ENCODE data around the gene TIMM22. TPM values are rescaled to one million over a fixed set of nuclear protein-coding genes. Genes with fewer than 3 reads are reported as not detected.

Gene TIMM22
- total and polyA plus RNA-seq, 8 donors, result 0.29 to 22.6 (median 8.7) TPM

GRCh38 chr17:1026599-1026975 is 29.7 kb downstream of the TIMM22 start:
- peaks cover 0 to 46% (median 33%) of the 10 kb centered on the region in 4 donors for H3K36me3 ChIP-seq
- H3K27me3 ChIP-seq, result no peaks in the 10 kb centered on the region
- no peak for DNase-seq
- no peak overlapping the region for H3K27ac ChIP-seq
- no peaks in the 10 kb centered on the region for H3K9me3 ChIP-seq
- TF ChIP-seq EP300 (IDR thresholded peaks at IDR 0.05), result no peak
- no peak for TF ChIP-seq POLR2A (IDR thresholded peaks at IDR 0.05)
- TF ChIP-seq, protein P1, sequence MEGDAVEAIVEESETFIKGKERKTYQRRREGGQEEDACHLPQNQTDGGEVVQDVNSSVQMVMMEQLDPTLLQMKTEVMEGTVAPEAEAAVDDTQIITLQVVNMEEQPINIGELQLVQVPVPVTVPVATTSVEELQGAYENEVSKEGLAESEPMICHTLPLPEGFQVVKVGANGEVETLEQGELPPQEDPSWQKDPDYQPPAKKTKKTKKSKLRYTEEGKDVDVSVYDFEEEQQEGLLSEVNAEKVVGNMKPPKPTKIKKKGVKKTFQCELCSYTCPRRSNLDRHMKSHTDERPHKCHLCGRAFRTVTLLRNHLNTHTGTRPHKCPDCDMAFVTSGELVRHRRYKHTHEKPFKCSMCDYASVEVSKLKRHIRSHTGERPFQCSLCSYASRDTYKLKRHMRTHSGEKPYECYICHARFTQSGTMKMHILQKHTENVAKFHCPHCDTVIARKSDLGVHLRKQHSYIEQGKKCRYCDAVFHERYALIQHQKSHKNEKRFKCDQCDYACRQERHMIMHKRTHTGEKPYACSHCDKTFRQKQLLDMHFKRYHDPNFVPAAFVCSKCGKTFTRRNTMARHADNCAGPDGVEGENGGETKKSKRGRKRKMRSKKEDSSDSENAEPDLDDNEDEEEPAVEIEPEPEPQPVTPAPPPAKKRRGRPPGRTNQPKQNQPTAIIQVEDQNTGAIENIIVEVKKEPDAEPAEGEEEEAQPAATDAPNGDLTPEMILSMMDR (IDR thresholded peaks at IDR 0.05), result no peak
- TF ChIP-seq POLR2AphosphoS5 (IDR thresholded peaks at IDR 0.05), result no peak
- peaks cover 20 to 47% (median 35%) of the 10 kb centered on the region in 4 donors for H3K4me1 ChIP-seq
- H3K4me3 ChIP-seq, result no peak overlapping the region
- 88 to 97% (median 93%) methylated on average over 6 to 10 of the region's 10 CpGs for WGBS, 5 donors
- intact Hi-C loops (cut with DNase I; ENCODE audit: low total_unique reads), result no loop called here

DNA sequence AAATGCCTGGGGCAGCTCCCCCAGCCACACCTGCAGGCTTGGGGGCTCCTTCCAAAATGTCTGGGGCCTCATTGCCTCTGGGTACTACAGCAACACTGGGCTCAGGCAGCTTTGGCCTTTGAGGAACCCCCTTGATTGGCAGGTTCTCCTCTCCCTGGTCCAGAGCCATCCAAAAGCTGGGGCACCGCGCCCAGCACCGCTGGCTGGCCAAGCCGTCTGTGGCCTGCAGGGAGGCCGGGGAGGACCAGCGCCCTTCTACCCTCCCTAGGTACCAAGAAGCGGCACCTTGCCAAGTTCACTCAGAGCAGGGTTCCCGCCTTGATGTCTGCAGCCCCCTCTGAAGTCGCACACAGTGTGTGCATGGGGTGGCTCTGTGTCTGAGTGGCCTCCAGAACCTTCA is 30.1 kb downstream of the TIMM22 start:
- H3K27ac ChIP-seq, result no peak overlapping the region
- H3K4me1 ChIP-seq, result peaks cover 23 to 51% (median 39%) of the 10 kb centered on the region in 4 donors
- H3K9me3 ChIP-seq, result no peaks in the 10 kb centered on the region
- H3K36me3 ChIP-seq, result peaks cover 0 to 48% (median 34%) of the 10 kb centered on the region in 4 donors
- WGBS, 5 donors, result 57 to 94% (median 70%) methylated on average over 2 to 9 of the region's 9 CpGs; no CpG with 5 or more reads in 1 of the 5 donors
- intact Hi-C loops (cut with DNase I; ENCODE audit: low total_unique reads), result no loop called here
- no peak overlapping the region for H3K4me3 ChIP-seq
- H3K27me3 ChIP-seq, result no peaks in the 10 kb centered on the region
- no peak for DNase-seq
- no peak for TF ChIP-seq POLR2AphosphoS5 (IDR thresholded peaks at IDR 0.05)
- no peak for TF ChIP-seq POLR2A (IDR thresholded peaks at IDR 0.05)
- no peak for TF ChIP-seq EP300 (IDR thresholded peaks at IDR 0.05)
- TF ChIP-seq, protein P1 (IDR thresholded peaks at IDR 0.05), result no peak

DNA sequence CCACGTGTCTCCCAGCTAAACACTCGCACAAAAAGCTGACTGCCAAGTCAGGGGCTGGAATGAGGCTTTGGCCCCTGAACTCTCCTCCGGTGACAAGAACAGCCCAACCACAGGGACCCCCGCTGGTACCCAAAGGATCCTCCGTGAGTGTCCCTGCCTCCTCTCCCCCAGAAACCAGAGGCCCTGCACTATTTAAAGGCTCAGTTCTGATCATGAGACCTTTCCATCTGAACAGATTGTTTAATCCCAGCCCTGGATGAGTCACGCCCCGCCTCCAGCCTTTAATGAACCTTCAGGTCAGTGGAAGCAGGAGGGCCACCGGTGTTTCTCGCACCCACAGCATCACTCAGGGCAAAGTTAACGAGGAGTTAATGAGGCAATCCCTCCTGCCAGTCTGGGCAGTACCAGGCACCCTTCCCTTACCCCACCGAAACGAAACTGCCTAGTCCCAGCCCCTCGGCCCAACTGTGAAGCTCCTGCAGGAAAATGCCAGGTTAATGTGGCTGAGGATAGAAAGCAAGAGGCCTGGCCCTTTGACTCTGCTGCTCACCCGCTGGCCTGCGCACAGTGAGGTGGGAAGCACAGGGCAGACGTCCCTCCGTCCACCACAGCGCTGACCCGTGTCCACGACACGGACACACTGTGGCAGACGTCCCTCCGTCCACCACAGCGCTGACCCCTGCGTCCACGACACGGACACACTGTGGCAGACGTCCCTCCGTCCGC is 32.4 kb downstream of the TIMM22 start:
- TF ChIP-seq POLR2A (IDR thresholded peaks at IDR 0.05) (no peak), EP300 (IDR thresholded peaks at IDR 0.05) (no peak), POLR2AphosphoS5 (IDR thresholded peaks at IDR 0.05) (no peak)
- TF ChIP-seq, protein P1 (IDR thresholded peaks at IDR 0.05), result no peak
- intact Hi-C loops (cut with DNase I; ENCODE audit: low total_unique reads), result no loop called here

DNA sequence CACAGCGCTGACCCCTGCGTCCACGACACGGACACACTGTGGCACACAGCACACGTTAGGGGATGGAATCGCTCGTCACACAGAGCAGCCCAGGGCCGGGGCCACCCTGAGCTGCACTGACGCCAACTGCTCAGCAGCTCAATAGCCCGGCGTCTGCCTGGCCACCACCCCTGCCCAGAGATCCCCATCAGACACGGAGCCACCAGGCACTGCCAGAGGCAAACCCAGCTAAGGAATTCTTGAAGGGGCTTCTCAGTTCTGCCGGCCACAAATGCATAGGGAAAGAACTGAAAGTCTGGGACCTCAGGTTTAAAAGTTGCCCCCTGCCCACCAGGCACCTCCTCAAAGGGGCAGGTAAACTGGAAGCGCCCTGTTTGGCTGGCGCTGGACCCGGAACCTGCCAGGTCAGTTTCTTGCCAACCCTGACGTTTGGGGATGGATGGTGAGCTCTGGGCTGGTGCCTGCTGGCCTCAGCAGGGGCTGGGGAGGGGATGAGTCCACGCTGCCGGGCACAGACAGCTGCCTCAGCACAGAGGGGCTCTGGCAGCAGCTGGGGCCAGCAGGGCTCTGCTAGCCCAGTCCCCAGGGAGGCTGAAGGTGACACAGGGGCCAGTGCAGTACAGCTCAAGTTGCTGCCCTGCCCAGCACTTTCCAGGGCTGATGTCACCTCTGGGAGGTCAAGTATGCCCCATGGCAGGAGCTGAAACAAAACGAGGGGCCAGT is 33.2 kb downstream of the TIMM22 start:
- peaks cover 24 to 45% (median 37%) of the 10 kb centered on the region in 4 donors for H3K4me1 ChIP-seq
- no peaks in the 10 kb centered on the region for H3K9me3 ChIP-seq
- H3K36me3 ChIP-seq, result peaks cover 5 to 68% (median 53%) of the 10 kb centered on the region in 4 donors
- TF ChIP-seq EP300 (IDR thresholded peaks at IDR 0.05) (no peak), POLR2AphosphoS5 (IDR thresholded peaks at IDR 0.05) (no peak)
- WGBS, 5 donors, result 50 to 73% (median 56%) methylated on average over 13 to 20 of the region's 20 CpGs
- H3K27ac ChIP-seq, result peak overlapping the region; percentile 32 to 73 (median 62)
- H3K4me3 ChIP-seq, result peak overlapping the region in 3 of 4 donors; percentile 36 to 42 (median 42)
- intact Hi-C loops (cut with DNase I; ENCODE audit: low total_unique reads), result no loop called here
- H3K27me3 ChIP-seq, result no peaks in the 10 kb centered on the region
- DNase-seq, result no peak

More for the DNA sequence above, 32.4 kb downstream of the TIMM22 start:
- peak overlapping the region in 1 of 4 donors; percentile 42 for H3K4me3 ChIP-seq
- DNase-seq, result no peak
- peaks cover 24 to 45% (median 37%) of the 10 kb centered on the region in 4 donors for H3K4me1 ChIP-seq
- no peaks in the 10 kb centered on the region for H3K9me3 ChIP-seq
- WGBS, 5 donors, result 73 to 80% (median 76%) methylated on average over 24 to 30 of the region's 30 CpGs
- H3K27ac ChIP-seq, result peak overlapping the region; percentile 41 to 73 (median 62)
- peaks cover 5 to 63% (median 48%) of the 10 kb centered on the region in 4 donors for H3K36me3 ChIP-seq
- H3K27me3 ChIP-seq, result no peaks in the 10 kb centered on the region

All from stomach (tissue), 9 donors.